Measurements from ENCODE around the gene ZP2.

- TF ChIP-seq CTCF (IDR thresholded peaks at IDR 0.05) (no peak), POLR2A (IDR thresholded peaks at IDR 0.05) (no peak)
Measured at GRCh38 chr16:21179126-21179982, 32.0 kb downstream of the ZP2 start.

Measured in testis (tissue), 2 donors.